PC-3 (cell line): Measurements from ENCODE around the gene CCDC154. TPM values are rescaled to one million over a fixed set of nuclear protein-coding genes. Genes with fewer than 3 reads are reported as not detected.

ENCODE experiments used
- ATAC-seq: fragments of 200-7000 bp; cut with Tn5 transposase; 2 replicates; pipeline ENCODE4 v1.9.1; 2020; ENCODE audit warnings: mild to moderate bottlenecking, moderate library complexity
- BruUV-seq: library from RNA; stranded (reverse); fragments of 400-500 nt; replicated peaks from 2 replicates; lab custom pipeline; 2021; lab: Mats Ljungman, UMichigan
- CTCF ChIA-PET: fragments of 300-600 bp; sonication (Branson Sonifier 250); formaldehyde crosslinking; loops from one replicate; lab custom pipeline; 2022; ENCODE audit warnings: antibody characterized with exemption; lab: Charles Lee
- POLR2A ChIA-PET: fragments of 300-600 bp; sonication (Branson Sonifier 250); formaldehyde crosslinking; loops from one replicate; lab custom pipeline; 2022; ENCODE audit warnings: antibody characterized with exemption; ENCODE audit not compliant: unreplicated experiment; lab: Charles Lee
- DNase-seq: peaks from one replicate; pipeline ENCODE4 v3.0.0-alpha.2; 2015
- H2AFZ ChIP-seq: fragments of 300-600 bp; sonication (generic); 2 replicates; pipeline ENCODE4 v1.6.0; 2016; ENCODE audit warnings: antibody characterized with exemption, low read length
- H3F3A ChIP-seq: fragments of 300-600 bp; sonication (generic); one replicate; pipeline ENCODE4 v1.6.0; 2017; ENCODE audit warnings: antibody characterized with exemption, low read length, control low read depth, mild to moderate bottlenecking; ENCODE audit not compliant: unreplicated experiment
- H3K27ac ChIP-seq: fragments of 300-600 bp; sonication (generic); 2 replicates; pipeline ENCODE4 v1.5.1; 2016; ENCODE audit warnings: mild to moderate bottlenecking, low read length
- H3K27me3 ChIP-seq: fragments of 300-600 bp; sonication (generic); 2 replicates; pipeline ENCODE4 v1.6.1; 2016; ENCODE audit warnings: low read length, mixed read lengths
- H3K36me3 ChIP-seq: fragments of 300-600 bp; sonication (generic); 2 replicates; pipeline ENCODE4 v1.6.1; 2016; ENCODE audit warnings: low read depth, mixed run types, low read length, mixed read lengths
- H3K4me1 ChIP-seq: fragments of 300-600 bp; sonication (generic); 2 replicates; pipeline ENCODE4 v1.5.1; 2016; ENCODE audit warnings: low read length; ENCODE audit not compliant: insufficient read depth
- H3K4me2 ChIP-seq: fragments of 300-600 bp; sonication (generic); 2 replicates; pipeline ENCODE4 v1.6.0; 2016; ENCODE audit warnings: low read length
- H3K4me3 ChIP-seq: fragments of 300-600 bp; sonication (generic); 2 replicates; pipeline ENCODE4 v1.5.1; 2016; ENCODE audit warnings: mild to moderate bottlenecking, low read length, mixed read lengths
- H3K79me2 ChIP-seq: fragments of 300-600 bp; sonication (generic); 2 replicates; pipeline ENCODE4 v1.6.1; 2017; ENCODE audit warnings: low read length, mixed read lengths
- H3K9ac ChIP-seq: fragments of 300-600 bp; sonication (generic); 2 replicates; pipeline ENCODE4 v1.6.0; 2016; ENCODE audit warnings: mild to moderate bottlenecking, low read length
- H3K9me2 ChIP-seq: fragments of 300-600 bp; sonication (generic); replicated peaks from 2 replicates; pipeline ENCODE4 v1.6.1; 2016; ENCODE audit warnings: mixed run types, low read length, mixed read lengths
- H3K9me3 ChIP-seq: fragments of 300-600 bp; sonication (generic); 2 replicates; pipeline ENCODE4 v1.6.1; 2016; ENCODE audit warnings: low read length, mixed read lengths
- H4K20me1 ChIP-seq: fragments of 300-600 bp; sonication (generic); 2 replicates; pipeline ENCODE4 v1.6.1; 2016; ENCODE audit warnings: low read length, mixed read lengths
- EZH2 ChIP-seq: fragments of 300-600 bp; sonication (generic); IDR thresholded peaks from one replicate; pipeline ENCODE4 v1.6.1; 2017; ENCODE audit warnings: antibody characterized with exemption, mild to moderate bottlenecking, low read length; ENCODE audit not compliant: unreplicated experiment
- EZH2phosphoT487 ChIP-seq: fragments of 300-600 bp; sonication (generic); IDR thresholded peaks from 2 replicates; pipeline ENCODE4 v1.6.1; 2018; ENCODE audit warnings: mild to moderate bottlenecking, antibody characterized with exemption, low read length, borderline replicate concordance
- intact Hi-C: fragments of 100-400 bp; cut with micrococcal nuclease; formaldehyde crosslinking; loops from 2 replicates; pipeline ENCODE4 v1.9.0; 2023
- total RNA-seq: library from RNA; depleted of rRNA; stranded (reverse); fragments of >200 nt; gene quantifications from 2 replicates; pipeline ENCODE4 v1.2.3, GENCODE V29; 2014
- TF ChIP-seq, protein P1 (sequence below): fragments of 300-600 bp; sonication (generic); conservative IDR thresholded peaks from 2 replicates; pipeline ENCODE4 v1.5.1; 2017; ENCODE audit warnings: antibody characterized with exemption, low read depth, mild to moderate bottlenecking, low read length

Gene CCDC154
- total RNA-seq, 1 experiment from 2014 or later, result not detected

DNA sequence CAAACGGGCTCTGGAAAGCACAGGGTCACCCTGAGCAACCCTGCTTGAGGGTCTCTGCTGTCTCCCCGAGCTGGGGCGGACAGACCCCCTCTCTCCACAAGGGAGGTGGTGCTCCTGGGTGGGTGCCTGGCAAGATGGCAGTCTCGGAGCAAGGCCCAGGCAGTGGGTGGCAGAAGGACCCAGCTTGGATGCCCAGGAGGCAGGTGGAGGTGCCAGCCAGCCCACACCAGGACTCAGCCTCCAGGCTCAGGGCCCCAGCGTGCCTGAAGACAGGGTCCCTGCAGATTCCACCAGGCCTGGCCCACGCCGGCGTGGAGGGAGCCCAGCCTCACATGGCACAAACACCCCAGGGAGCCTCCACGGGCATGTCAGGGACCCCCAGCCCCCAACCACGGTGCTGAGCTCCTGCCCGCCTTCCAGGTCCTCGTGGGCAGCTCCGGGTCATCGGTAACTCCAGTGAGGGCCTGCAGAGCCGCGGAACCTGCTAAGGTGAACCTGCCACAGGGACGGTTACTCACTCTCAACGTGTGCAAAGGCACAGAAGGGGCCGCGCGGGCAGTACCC lies 50.7 kb downstream of the CCDC154 start:
- Histone ChIP-seq H3K27ac (no peak overlapping the region), H3K4me1 (no peaks in the 10 kb centered on the region), H3K27me3 (no peaks in the 10 kb centered on the region), H3K79me2 (no peaks in the 10 kb centered on the region), H3K9ac (no peak overlapping the region), H3F3A (no peaks in the 10 kb centered on the region), H3K36me3 (no peaks in the 10 kb centered on the region), H3K9me3 (no peaks in the 10 kb centered on the region), H3K9me2 (no peaks in the 10 kb centered on the region), H4K20me1 (no peaks in the 10 kb centered on the region), H2AFZ (no peak overlapping the region), H3K4me2 (no peak overlapping the region), H3K4me3 (no peak overlapping the region)
- TF ChIP-seq EZH2, result no peak
- intact Hi-C loops, result no loop called here
- ChIA-PET CTCF (no interaction called here), POLR2A (no interaction called here)
- BruUV-seq, result no TSS peak
- DNase-seq (no peak), ATAC-seq (no peak)

DNA sequence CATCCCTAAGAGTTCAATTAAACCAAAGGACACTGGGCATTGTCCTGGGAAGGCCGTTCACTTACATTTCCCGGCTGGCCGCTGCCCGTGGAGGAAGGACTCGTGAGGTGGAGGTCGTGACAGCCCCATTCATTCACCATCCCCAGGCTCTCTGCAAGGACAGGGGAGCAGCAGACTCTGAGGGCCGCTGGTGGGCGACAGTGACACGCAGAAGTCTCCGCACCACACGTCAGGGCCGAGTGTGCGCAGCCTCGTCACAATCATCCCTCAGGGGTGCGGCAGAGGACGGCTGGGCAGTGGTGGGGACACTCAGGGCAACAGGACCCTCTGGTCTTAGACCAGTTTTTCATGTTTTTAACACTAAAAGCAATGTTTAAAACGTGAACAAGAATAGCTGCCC lies 51.5 kb downstream of the CCDC154 start:
- CTCF ChIA-PET, result no interaction called here
- intact Hi-C loops, result no loop called here
- no TSS peak for BruUV-seq

DNA sequence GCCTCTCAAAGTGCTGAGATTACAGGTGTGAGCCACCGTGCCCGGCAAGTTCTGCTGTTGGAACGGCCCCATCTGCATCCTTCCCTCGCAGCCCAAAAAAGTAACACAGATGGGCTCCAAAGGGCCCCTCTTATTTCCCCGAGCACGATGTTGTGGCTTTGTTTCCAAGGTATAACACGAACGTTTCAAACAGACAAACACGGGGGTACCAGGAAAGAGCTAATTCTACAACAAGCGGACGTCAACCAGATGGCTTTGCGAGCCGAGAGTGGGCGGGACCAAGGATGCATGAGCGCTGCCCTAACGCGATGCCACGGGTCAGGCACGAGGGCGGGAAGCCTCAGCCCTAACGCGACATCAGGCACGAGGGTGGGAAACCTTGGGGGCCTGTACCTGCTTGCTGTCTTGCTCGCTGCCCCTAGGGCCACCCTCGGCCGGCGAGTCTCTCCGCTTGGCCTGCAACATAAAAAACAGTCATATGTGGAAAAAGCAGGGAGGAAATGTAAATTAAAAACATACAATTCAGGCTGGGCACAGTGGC lies 54.0 kb downstream of the CCDC154 start:
- Histone ChIP-seq H3K4me3 (no peak overlapping the region), H3K27me3 (no peaks in the 10 kb centered on the region), H2AFZ (no peak overlapping the region), H3K79me2 (no peaks in the 10 kb centered on the region), H3K36me3 (no peaks in the 10 kb centered on the region), H3K4me1 (no peaks in the 10 kb centered on the region), H3F3A (no peaks in the 10 kb centered on the region), H4K20me1 (no peaks in the 10 kb centered on the region), H3K9me2 (no peaks in the 10 kb centered on the region), H3K4me2 (no peak overlapping the region), H3K9ac (no peak overlapping the region), H3K9me3 (no peaks in the 10 kb centered on the region), H3K27ac (no peak overlapping the region)
- ATAC-seq (no peak), DNase-seq (no peak)
- TF ChIP-seq, protein P1, sequence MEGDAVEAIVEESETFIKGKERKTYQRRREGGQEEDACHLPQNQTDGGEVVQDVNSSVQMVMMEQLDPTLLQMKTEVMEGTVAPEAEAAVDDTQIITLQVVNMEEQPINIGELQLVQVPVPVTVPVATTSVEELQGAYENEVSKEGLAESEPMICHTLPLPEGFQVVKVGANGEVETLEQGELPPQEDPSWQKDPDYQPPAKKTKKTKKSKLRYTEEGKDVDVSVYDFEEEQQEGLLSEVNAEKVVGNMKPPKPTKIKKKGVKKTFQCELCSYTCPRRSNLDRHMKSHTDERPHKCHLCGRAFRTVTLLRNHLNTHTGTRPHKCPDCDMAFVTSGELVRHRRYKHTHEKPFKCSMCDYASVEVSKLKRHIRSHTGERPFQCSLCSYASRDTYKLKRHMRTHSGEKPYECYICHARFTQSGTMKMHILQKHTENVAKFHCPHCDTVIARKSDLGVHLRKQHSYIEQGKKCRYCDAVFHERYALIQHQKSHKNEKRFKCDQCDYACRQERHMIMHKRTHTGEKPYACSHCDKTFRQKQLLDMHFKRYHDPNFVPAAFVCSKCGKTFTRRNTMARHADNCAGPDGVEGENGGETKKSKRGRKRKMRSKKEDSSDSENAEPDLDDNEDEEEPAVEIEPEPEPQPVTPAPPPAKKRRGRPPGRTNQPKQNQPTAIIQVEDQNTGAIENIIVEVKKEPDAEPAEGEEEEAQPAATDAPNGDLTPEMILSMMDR, result no peak
- TF ChIP-seq EZH2phosphoT487, result no peak
- TF ChIP-seq EZH2, result no peak
- no TSS peak for BruUV-seq
- intact Hi-C loops, result no loop called here
- POLR2A ChIA-PET, result no interaction called here
- CTCF ChIA-PET, result no interaction called here

More for the DNA sequence above, 51.5 kb downstream of the CCDC154 start:
- Histone ChIP-seq H3K4me1 (no peaks in the 10 kb centered on the region), H3K4me2 (no peak overlapping the region), H3K27ac (no peak overlapping the region), H3K9me2 (no peaks in the 10 kb centered on the region), H4K20me1 (no peaks in the 10 kb centered on the region), H3K9me3 (no peaks in the 10 kb centered on the region), H2AFZ (no peak overlapping the region), H3F3A (no peaks in the 10 kb centered on the region), H3K27me3 (no peaks in the 10 kb centered on the region), H3K79me2 (no peaks in the 10 kb centered on the region), H3K4me3 (no peak overlapping the region), H3K9ac (no peak overlapping the region), H3K36me3 (no peaks in the 10 kb centered on the region)
- DNase-seq, result no peak
- POLR2A ChIA-PET, result no interaction called here
- ATAC-seq, result no peak
- no peak for TF ChIP-seq EZH2
- TF ChIP-seq EZH2phosphoT487, result no peak
- TF ChIP-seq, protein P1, result no peak
